Stimulated activated CD8-positive, alpha-beta memory T cell treated with anti-CD3 and anti-CD28 coated beads, Interleukin-7, amount 100 ng/mL, for 4 hours (primary cell): ENCODE results near the gene LRRC3.
"Not testable (repeated sequence)": the region's sequence is repeated elsewhere in the genome, so short reads cannot be mapped to it uniquely, and the experiment has no call there.

Experiments
- DNase-seq, 2 donors: peaks; one replicate each; pipeline ENCODE4 v3.0.0-alpha.2; 2020; ENCODE audit warnings: low read depth in 2 of 2

The LRRC3 gene

GRCh38 chr21:44454747-44455523 lies at the start of gene LRRC3:
LRRC3 (plus strand) TSS chr21:44455510; CDS start chr21:44456645, 1,135 bp downstream.
- peak; percentile 70 to 74 for DNase-seq

GRCh38 chr21:44405948-44406872 lies 49.1 kb upstream of the LRRC3 start:
- DNase-seq: no peak

GRCh38 chr21:44406953-44407352 lies 48.4 kb upstream of the LRRC3 start:
- DNase-seq: no peak

- peak in 1 of 2 donors; percentile 27 for DNase-seq
Observed at GRCh38 chr21:44407493-44407892, 47.8 kb upstream of the LRRC3 start.

GRCh38 chr21:44408226-44408625 lies 47.1 kb upstream of the LRRC3 start:
- no peak for DNase-seq

- no peak for DNase-seq
Observed at GRCh38 chr21:44413566-44414290, 41.6 kb upstream of the LRRC3 start.

- no peak for DNase-seq
Observed at GRCh38 chr21:44414291-44415072, 40.8 kb upstream of the LRRC3 start.

GRCh38 chr21:44415073-44416025 lies 40.0 kb upstream of the LRRC3 start:
- DNase-seq: no peak

- DNase-seq: no peak
Observed at GRCh38 chr21:44416193-44416592, 39.1 kb upstream of the LRRC3 start.

- not testable (repeated sequence) for DNase-seq
Observed at GRCh38 chr21:44417621-44418107, 37.6 kb upstream of the LRRC3 start.

- DNase-seq: no peak
Observed at GRCh38 chr21:44418108-44418875, 37.0 kb upstream of the LRRC3 start.

GRCh38 chr21:44418876-44419230 lies 36.5 kb upstream of the LRRC3 start:
- no peak for DNase-seq

- DNase-seq: no peak
Observed at GRCh38 chr21:44419679-44420078, 35.6 kb upstream of the LRRC3 start.

- no peak for DNase-seq
Observed at GRCh38 chr21:44420416-44421205, 34.7 kb upstream of the LRRC3 start.

- DNase-seq: no peak
Observed at GRCh38 chr21:44421901-44422840, 33.1 kb upstream of the LRRC3 start.

- DNase-seq: no peak
Observed at GRCh38 chr21:44423312-44423821, 31.9 kb upstream of the LRRC3 start.
